ENCODE data around the gene RIMBP2. TPM values are rescaled to one million over a fixed set of nuclear protein-coding genes. Genes with fewer than 3 reads are reported as not detected.

RIMBP2 gene
- total and polyA plus RNA-seq, 8 donors = 0.42 to 19.0 (median 16.1) TPM

GRCh38 chr12:130454296-130454695 lies 261.8 kb downstream of the RIMBP2 start:
- H3K27me3 ChIP-seq = peaks cover 0 to 4% of the 10 kb centered on the region in 2 donors
- no peak for TF ChIP-seq CTCF (IDR thresholded peaks at IDR 0.05)
- intact Hi-C loops (cut with DNase I) = no loop called here
- no peaks in the 10 kb centered on the region for H3K36me3 ChIP-seq
- H3K4me3 ChIP-seq = no peak overlapping the region
- no peak for DNase-seq
- ATAC-seq = no peak
- H3K9me3 ChIP-seq = no peaks in the 10 kb centered on the region
- H3K27ac ChIP-seq = no peak overlapping the region
- H3K4me1 ChIP-seq = no peaks in the 10 kb centered on the region

- peaks cover 0 to 4% of the 10 kb centered on the region in 2 donors for H3K27me3 ChIP-seq
- intact Hi-C loops (cut with DNase I) = no loop called here
- H3K4me1 ChIP-seq = no peaks in the 10 kb centered on the region
- no peaks in the 10 kb centered on the region for H3K9me3 ChIP-seq
- no peak overlapping the region for H3K27ac ChIP-seq
- no peak overlapping the region for H3K4me3 ChIP-seq
- no peaks in the 10 kb centered on the region for H3K36me3 ChIP-seq
- DNase-seq (peak in 1 of 4 donors; percentile 23), ATAC-seq (no peak)
- no peak for TF ChIP-seq CTCF (IDR thresholded peaks at IDR 0.05)
These were observed 263.6 kb downstream of the RIMBP2 start for GRCh38 chr12:130452546-130452945.

- DNase-seq = peak in 1 of 4 donors; percentile 72
- intact Hi-C loops (cut with DNase I) = no loop called here
These were observed 264.8 kb downstream of the RIMBP2 start for GRCh38 chr12:130451001-130451930.

GRCh38 chr12:130449291-130449690 lies 266.8 kb downstream of the RIMBP2 start:
- no peaks in the 10 kb centered on the region for H3K36me3 ChIP-seq
- no peak for TF ChIP-seq CTCF (IDR thresholded peaks at IDR 0.05)
- intact Hi-C loops (cut with DNase I) = no loop called here
- no peak for DNase-seq
- H3K27ac ChIP-seq = no peak overlapping the region
- ATAC-seq = no peak
- H3K27me3 ChIP-seq = no peaks in the 10 kb centered on the region
- no peaks in the 10 kb centered on the region for H3K9me3 ChIP-seq
- H3K4me1 ChIP-seq = no peaks in the 10 kb centered on the region
- H3K4me3 ChIP-seq = no peak overlapping the region

More at GRCh38 chr12:130451001-130451930, 264.8 kb downstream of the RIMBP2 start:
- Histone ChIP-seq H3K4me1 (no peaks in the 10 kb centered on the region), H3K36me3 (no peaks in the 10 kb centered on the region), H3K4me3 (no peak overlapping the region), H3K27ac (no peak overlapping the region), H3K27me3 (no peaks in the 10 kb centered on the region), H3K9me3 (no peaks in the 10 kb centered on the region)
- ATAC-seq = no peak
- TF ChIP-seq CTCF (IDR thresholded peaks at IDR 0.05) = no peak

- Histone ChIP-seq H3K27me3 (no peaks in the 10 kb centered on the region), H3K9me3 (no peaks in the 10 kb centered on the region), H3K4me1 (no peaks in the 10 kb centered on the region), H3K4me3 (no peak overlapping the region), H3K36me3 (no peaks in the 10 kb centered on the region), H3K27ac (no peak overlapping the region)
- intact Hi-C loops (cut with DNase I) = no loop called here
- ATAC-seq (no peak), DNase-seq (peak in 1 of 4 donors; percentile 61)
- no peak for TF ChIP-seq CTCF (IDR thresholded peaks at IDR 0.05)
These were observed 267.9 kb downstream of the RIMBP2 start for GRCh38 chr12:130448044-130448821.
